A549 (cell line): Measurements from ENCODE around the gene POLRMT. TPM values are rescaled to one million over a fixed set of nuclear protein-coding genes. Genes with fewer than 3 reads are reported as not detected.

Experiments
- ATAC-seq, 2 experiments: fragments of 200-7000 bp in 1 of 2; fragments of >200 bp in 1 of 2; cut with Nextera tagmentation in 1 of 2; cut with Tn5 transposase in 1 of 2; 3 replicates each; pipeline versions ENCODE4 v1.8.0 to v1.9.1; 2018 to 2020; ENCODE audit warnings: mild to moderate bottlenecking in 1 of 2, moderate library complexity in 1 of 2
- CTCF ChIA-PET: fragments of 300-600 bp; sonication (Branson Sonifier 250); formaldehyde crosslinking; extraction: SDS; loops from one replicate; lab custom pipeline; 2021; ENCODE audit warnings: antibody characterized with exemption, inconsistent platforms; lab: Yijun Ruan, JAX
- POLR2A ChIA-PET: fragments of 350-600 bp; formaldehyde crosslinking; extraction: SDS; loops from one replicate; lab custom pipeline; 2021; ENCODE audit warnings: antibody characterized with exemption, inconsistent platforms; lab: Yijun Ruan, JAX
- DNase-seq, 2 experiments: peaks; one replicate each; pipeline versions ENCODE4 v3.0.0 to v3.0.0-alpha.2; 2011 to 2016; ENCODE audit warnings: low read depth in 1 of 2, low spot score in 1 of 2
- FAIRE-seq: peaks from 2 replicates; lab custom pipeline; 2011; peaks lifted over from hg19 to GRCh38; lab: Jason Lieb, UNC
- H3K27ac ChIP-seq, 2 experiments: fragments of >200 bp; sonication (Bioruptor Twin); formaldehyde crosslinking; 3 replicates each; pipeline ENCODE4 v1.5.1; 2016 to 2017
- H3K4me1 ChIP-seq: fragments of >200 bp; sonication (Bioruptor Twin); formaldehyde crosslinking; 3 replicates; pipeline ENCODE4 v1.6.1; 2016
- H3K4me2 ChIP-seq: fragments of >200 bp; sonication (Bioruptor Twin); formaldehyde crosslinking; 3 replicates; pipeline ENCODE4 v1.6.1; 2016
- H3K4me3 ChIP-seq: fragments of >200 bp; sonication (Bioruptor Twin); formaldehyde crosslinking; 3 replicates; pipeline ENCODE4 v1.5.1; 2016
- H3K9me3 ChIP-seq: fragments of >200 bp; sonication (Bioruptor Twin); formaldehyde crosslinking; 3 replicates; pipeline ENCODE4 v1.6.1; 2016
- FOSL2 ChIP-seq, 2 experiments: fragments of 450-650 bp in 1 of 2; fragments of >200 bp in 1 of 2; sonication (Bioruptor Twin) in 1 of 2; formaldehyde crosslinking; IDR thresholded peaks; 2 replicates each; pipeline versions ENCODE4 v1.5.0 to v1.6.1; 2016 to 2020; ENCODE audit warnings: mild to moderate bottlenecking in 1 of 2, moderate library complexity in 1 of 2
- FOXS1 ChIP-seq: fragments of 250-450 bp; sonication (Bioruptor Pico); IDR thresholded peaks from 2 replicates; pipeline ENCODE4 v1.5.0; 2020; ENCODE audit warnings: mild to moderate bottlenecking, moderate library complexity
- HEYL ChIP-seq: fragments of 250-450 bp; sonication (Bioruptor Pico); IDR thresholded peaks from 2 replicates; pipeline ENCODE4 v1.8.0; 2021; ENCODE audit warnings: mild to moderate bottlenecking, moderate library complexity
- JUNB ChIP-seq: fragments of >200 bp; sonication (Bioruptor Twin); formaldehyde crosslinking; IDR thresholded peaks from 2 replicates; pipeline ENCODE4 v1.6.1; 2016
- KDM1A ChIP-seq: fragments of 200-600 bp; sonication (generic); IDR thresholded peaks from 2 replicates; pipeline ENCODE4 v1.6.1; 2016; ENCODE audit warnings: low read depth, mild to moderate bottlenecking
- KDM5A ChIP-seq: fragments of 200-600 bp; sonication (generic); IDR thresholded peaks from 2 replicates; pipeline ENCODE4 v1.6.1; 2016; ENCODE audit warnings: antibody characterized with exemption, mild to moderate bottlenecking
- MAX ChIP-seq: IDR thresholded peaks from 2 replicates; pipeline ENCODE4 v1.6.1; 2012
- RCOR1 ChIP-seq: fragments of 150-350 bp; IDR thresholded peaks from 2 replicates; pipeline ENCODE4 v1.6.1; 2014; ENCODE audit warnings: antibody characterized with exemption, low read length, low read depth
- RNF2 ChIP-seq: fragments of 200-600 bp; sonication (generic); IDR thresholded peaks from 2 replicates; pipeline ENCODE4 v1.6.1; 2016; ENCODE audit warnings: low read depth, mild to moderate bottlenecking, antibody characterized with exemption, moderate library complexity, borderline replicate concordance
- SREBF2 ChIP-seq: fragments of 450-650 bp; IDR thresholded peaks from 2 replicates; pipeline ENCODE4 v1.6.1; 2014; ENCODE audit warnings: mild to moderate bottlenecking, moderate library complexity
- TFCP2L1 ChIP-seq: fragments of 250-450 bp; sonication (Bioruptor Pico); IDR thresholded peaks from 2 replicates; pipeline ENCODE4 v1.5.0; 2021; ENCODE audit warnings: mild to moderate bottlenecking
- WGBS: methylation state at CpG from one replicate; pipeline ENCODE4 v1.1.6; 2017; ENCODE audit errors: missing lambda C conversion rate; 5-methylcytosine and 5-hydroxymethylcytosine counted together
- polyA plus RNA-seq, 4 experiments: library from polyadenylated mRNA; depleted of rRNA in 3 of 4; stranded (reverse); fragments of >200 nt; fragmentation: RNase III in 1 of 4; extraction: RNeasy Plus Mini Kit Qiagen cat#74134 plus additional on column Dnase treatment in 1 of 4; gene quantifications; 2 replicates in 3 of 4; 3 replicates in 1 of 4; pipeline ENCODE4 v1.2.3, GENCODE V29; 2011 to 2017
- TF ChIP-seq, protein P1 (sequence below): IDR thresholded peaks from 2 replicates; pipeline ENCODE4 v1.6.1; 2012; ENCODE audit warnings: low read depth, borderline replicate concordance

POLRMT gene
- polyA plus RNA-seq, 2 of the 4 experiments (the other 2 are of a cell fraction): 41.9 to 68.8 TPM

DNA sequence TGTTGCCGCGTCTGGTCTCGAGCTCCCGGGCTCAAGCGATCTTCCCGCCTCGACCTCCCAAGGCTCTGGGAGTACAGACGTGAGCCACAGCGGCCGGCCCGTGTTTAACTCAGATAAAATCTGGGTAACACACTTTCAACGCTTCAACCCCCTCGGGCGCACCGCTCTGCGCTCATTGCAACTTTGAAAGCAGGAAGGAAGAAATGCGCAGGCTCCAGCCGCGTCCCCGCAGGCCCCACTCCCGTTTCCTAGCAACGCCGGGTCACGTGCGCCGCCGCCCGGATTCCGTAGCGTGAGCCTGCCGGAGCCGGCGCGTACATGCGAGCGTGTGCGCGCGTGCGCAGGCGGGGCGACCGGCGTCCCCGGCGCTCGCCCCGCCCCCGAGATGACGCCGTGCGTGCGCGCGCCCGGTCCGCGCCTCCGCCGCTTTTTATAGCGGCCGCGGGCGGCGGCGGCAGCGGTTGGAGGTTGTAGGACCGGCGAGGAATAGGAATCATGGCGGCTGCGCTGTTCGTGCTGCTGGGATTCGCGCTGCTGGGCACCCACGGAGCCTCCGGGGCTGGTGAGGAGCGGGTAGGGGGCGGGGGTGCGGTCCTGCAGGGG, 61.1 kb downstream of the POLRMT start, which contains the start of gene BSG (continued):
- TF ChIP-seq, protein P1, sequence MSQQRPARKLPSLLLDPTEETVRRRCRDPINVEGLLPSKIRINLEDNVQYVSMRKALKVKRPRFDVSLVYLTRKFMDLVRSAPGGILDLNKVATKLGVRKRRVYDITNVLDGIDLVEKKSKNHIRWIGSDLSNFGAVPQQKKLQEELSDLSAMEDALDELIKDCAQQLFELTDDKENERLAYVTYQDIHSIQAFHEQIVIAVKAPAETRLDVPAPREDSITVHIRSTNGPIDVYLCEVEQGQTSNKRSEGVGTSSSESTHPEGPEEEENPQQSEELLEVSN: peak; percentile 52; the same call in 1 of the 2 replicates
- TF ChIP-seq HEYL (CRISPR knock-in tag): no peak

DNA sequence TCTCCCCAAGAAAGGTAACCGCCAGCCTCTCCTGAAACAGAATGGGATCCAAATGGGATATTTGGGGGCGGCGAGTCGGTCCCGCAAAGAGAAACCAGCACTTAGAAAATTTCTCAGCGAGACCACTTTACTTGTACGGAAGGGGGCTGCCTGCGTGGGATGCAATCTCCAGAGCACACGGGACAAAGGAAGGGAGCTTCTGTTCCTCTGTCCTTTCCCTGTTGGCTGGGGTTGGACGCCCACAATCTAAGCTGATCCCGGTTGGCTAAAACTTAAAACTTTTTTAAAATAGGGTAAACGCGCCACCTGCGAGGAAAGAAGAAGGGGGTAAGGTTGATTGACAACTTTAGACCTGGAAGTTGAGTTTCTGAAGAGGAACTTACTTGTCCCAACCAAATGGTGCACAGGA, 61.8 kb downstream of the POLRMT start:
- Histone ChIP-seq H3K9me3 (no peaks in the 10 kb centered on the region), H3K4me2 (peak overlapping the region; percentile 65), H3K4me1 (peaks cover 24% of the 10 kb centered on the region), H3K27ac (peak overlapping the region; percentile 89 to 96), H3K4me3 (peak overlapping the region; percentile 48)
- ATAC-seq (peak in 1 of 2 experiments; percentile 45; a peak in 3 of 6 replicates), FAIRE-seq (no peak), DNase-seq (peak in 1 of 2 experiments; percentile 64)
- POLR2A ChIA-PET: interaction anchor here (0.6 to 2.2 kb wide), 7 partner anchors 15 to 181 kb away, joined by 3 to 16 read pairs (median 4); partner anchors contain the start of genes CDC34, FSTL3 and RNF126
- CTCF ChIA-PET: interaction anchor here (1.1 kb wide), 1 partner anchor 39 kb away, joined by 6 read pairs; no protein-coding TSS in a partner anchor
- no peak for TF ChIP-seq JUNB
- no peak for TF ChIP-seq FOSL2 (IDR thresholded peaks at IDR 0.05)
- TF ChIP-seq FOSL2 (CRISPR knock-in tag; IDR thresholded peaks at IDR 0.05): no peak
- no peak for TF ChIP-seq KDM5A
- no peak for TF ChIP-seq TFCP2L1 (CRISPR knock-in tag)
- WGBS: under 1% methylated on average over 9 of the region's 14 CpGs

DNA sequence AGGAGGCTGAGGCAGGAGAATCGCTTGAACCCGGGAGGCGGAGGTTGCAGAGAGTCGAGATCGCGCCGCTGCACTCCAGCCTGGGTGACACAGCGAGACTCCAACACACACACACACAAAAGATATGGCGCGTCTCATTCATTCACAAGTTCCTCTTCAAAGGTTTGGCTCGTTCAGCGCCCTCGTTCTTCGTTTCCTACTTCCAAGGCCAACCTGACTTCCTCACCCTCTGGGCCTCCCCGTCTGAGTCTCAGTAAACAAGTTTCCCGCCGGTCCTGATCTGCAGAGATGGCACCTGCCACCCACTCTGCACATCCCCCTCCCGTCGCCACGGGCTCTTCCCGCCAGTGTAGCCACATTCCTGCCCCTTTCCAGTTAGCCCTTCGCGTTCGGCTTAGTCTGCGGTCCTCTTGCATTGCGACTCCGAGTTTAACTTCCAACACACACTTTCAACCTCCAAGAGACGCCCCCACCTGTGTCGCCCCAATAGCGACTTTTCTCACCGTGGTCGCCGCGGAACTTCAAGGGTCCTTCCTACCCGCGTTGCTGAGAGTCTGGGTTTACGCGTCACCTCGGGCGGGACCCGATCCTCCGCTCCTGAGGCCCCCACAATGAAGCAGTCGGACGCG, 62.3 kb downstream of the POLRMT start:
- peak overlapping the region; percentile 89 to 96 for H3K27ac ChIP-seq
- ChIA-PET POLR2A (interaction anchor here (0.9 to 2.2 kb wide), 5 partner anchors 15 to 182 kb away, joined by 3 to 16 read pairs (median 6); partner anchors contain the start of genes CDC34, FSTL3 and RNF126), CTCF (interaction anchor here (1.1 kb wide), 1 partner anchor 39 kb away, joined by 6 read pairs; no protein-coding TSS in a partner anchor)
- TF ChIP-seq MAX (peak; percentile 70), FOXS1 (CRISPR knock-in tag) (no peak), RNF2 (no peak), KDM1A (no peak)
- TF ChIP-seq, protein P1: peak; percentile 77
- peaks cover 19% of the 10 kb centered on the region for H3K4me1 ChIP-seq
- peak overlapping the region; percentile 48 for H3K4me3 ChIP-seq
- DNase-seq (peak in 1 of 2 experiments; percentile 76), FAIRE-seq (no peak), ATAC-seq (peak; percentile 18 to 43; a peak in 3 of 6 replicates)
- H3K4me2 ChIP-seq: peak overlapping the region; percentile 65
- WGBS: under 1% methylated on average over 28 of the region's 45 CpGs
- H3K9me3 ChIP-seq: no peaks in the 10 kb centered on the region

GRCh38 chr19:570251-570686, 63.1 kb downstream of the POLRMT start:
- no peak for TF ChIP-seq RCOR1
- TF ChIP-seq, all 56 proteins: peak for 0
- FAIRE-seq (no peak), DNase-seq (no peak), ATAC-seq (no peak)
- Histone ChIP-seq H3K9me3 (no peaks in the 10 kb centered on the region), H3K27ac (peak overlapping the region in 1 of 2 experiments; percentile 70; a peak in 2 of 6 replicates), H3K4me2 (no peak overlapping the region), H3K4me3 (no peak overlapping the region), H3K4me1 (peaks cover 11% of the 10 kb centered on the region)
- ChIA-PET CTCF (interaction anchor here (1.3 kb wide), 1 partner anchor 63 kb away, joined by 3 read pairs; no protein-coding TSS in a partner anchor), POLR2A (no interaction called here)
- 85% methylated on average over 17 of the region's 25 CpGs for WGBS

DNA sequence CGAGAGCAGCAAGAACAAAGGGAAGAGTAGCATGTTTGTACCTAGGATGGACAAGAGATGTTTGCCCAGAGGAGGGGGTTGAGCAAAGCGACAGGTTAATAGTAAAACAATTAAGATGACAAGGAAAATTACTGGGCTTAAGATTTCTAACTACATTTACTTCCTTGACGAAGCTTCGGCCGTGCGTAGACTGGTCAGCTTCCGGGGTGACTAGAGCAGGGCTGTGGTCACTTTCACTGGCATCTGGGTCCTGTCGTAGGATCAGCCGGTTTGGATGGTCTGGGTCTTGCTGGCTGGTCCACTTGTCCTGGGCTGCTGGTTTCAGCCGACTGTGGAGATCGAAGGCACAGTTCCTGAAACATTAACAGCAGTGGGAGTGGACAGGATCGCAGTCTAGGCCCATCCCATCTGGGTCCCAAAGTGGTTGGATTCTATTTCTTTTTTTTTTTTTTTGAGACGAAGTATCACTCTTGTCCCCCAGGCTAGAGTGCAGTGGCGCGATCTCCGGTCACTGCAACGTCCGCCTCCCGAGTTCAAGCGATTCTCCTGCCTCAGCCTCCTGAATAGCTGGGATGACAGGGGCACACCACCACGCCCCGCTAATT, 65.9 kb downstream of the POLRMT start:
- FAIRE-seq: no peak
- ChIA-PET CTCF (interaction anchor here (0.9 to 2.1 kb wide), 4 partner anchors 12 to 34 kb away, joined by 3 to 7 read pairs (median 4); no protein-coding TSS in a partner anchor), POLR2A (no interaction called here)
- H3K9me3 ChIP-seq: no peaks in the 10 kb centered on the region
- H3K4me1 ChIP-seq: no peaks in the 10 kb centered on the region
- TF ChIP-seq, protein P1: no peak
- no peak for TF ChIP-seq SREBF2
- no peak for DNase-seq
- ATAC-seq: no peak
- H3K27ac ChIP-seq: no peak overlapping the region
- no peak overlapping the region for H3K4me2 ChIP-seq
- whole genome bisulfite sequencing: 90% methylated on average over 22 of the region's 22 CpGs
- no peak overlapping the region for H3K4me3 ChIP-seq
